WTC11 (cell line): Measurements from ENCODE around the gene ALK. TPM values are rescaled to one million over a fixed set of nuclear protein-coding genes. Genes with fewer than 3 reads are reported as not detected.

Experiments used
- ATAC-seq: fragments of 200-7000 bp; cut with Tn5 transposase; 2 replicates; pipeline ENCODE4 v1.10.0; 2021; ENCODE audit warnings: mild to moderate bottlenecking, moderate library complexity
- CTCF ChIA-PET: fragments of 300-600 bp; sonication (Branson Sonifier 250); formaldehyde crosslinking; loops from one replicate; lab custom pipeline; 2021; ENCODE audit warnings: antibody characterized with exemption; lab: Charles Lee
- POLR2A ChIA-PET: fragments of 350-600 bp; sonication (Branson Sonifier 250); formaldehyde crosslinking; loops from one replicate; lab custom pipeline; 2021; ENCODE audit warnings: antibody characterized with exemption; lab: Charles Lee
- DNase-seq: peaks from one replicate; pipeline ENCODE4 v3.0.0; 2021; ENCODE audit warnings: low spot score
- H3K27ac Mint-ChIP-seq: 2 replicates; pipeline ENCODE4 v1.8.0; 2021; ENCODE audit warnings: mixed read lengths
- H3K27me3 Mint-ChIP-seq: 2 replicates; pipeline ENCODE4 v1.8.0; 2021; ENCODE audit warnings: low read depth, mild to moderate bottlenecking, moderate library complexity, mixed read lengths
- H3K36me3 Mint-ChIP-seq: 2 replicates; pipeline ENCODE4 v1.8.0; 2021; ENCODE audit warnings: mixed read lengths
- H3K4me1 Mint-ChIP-seq: 2 replicates; pipeline ENCODE4 v1.8.0; 2022; ENCODE audit warnings: mixed read lengths
- H3K4me3 Mint-ChIP-seq: 2 replicates; pipeline ENCODE4 v1.8.0; 2021; ENCODE audit warnings: mild to moderate bottlenecking, moderate library complexity, mixed read lengths
- H3K9me3 Mint-ChIP-seq: 2 replicates; pipeline ENCODE4 v1.8.0; 2021; ENCODE audit warnings: mixed read lengths
- ATF1 ChIP-seq: sonication (generic); formaldehyde crosslinking; IDR thresholded peaks from 2 replicates; pipeline ENCODE4 v1.8.1; 2023; ENCODE audit warnings: mild to moderate bottlenecking, moderate library complexity, missing genetic modification reagents
- EMX1 ChIP-seq: fragments of 250-450 bp; sonication (Bioruptor Pico); IDR thresholded peaks from 2 replicates; pipeline ENCODE4 v1.8.0; 2021; ENCODE audit warnings: mild to moderate bottlenecking
- FOXK1 ChIP-seq: sonication (generic); formaldehyde crosslinking; IDR thresholded peaks from 2 replicates; pipeline ENCODE4 v1.8.0; 2022; ENCODE audit warnings: mild to moderate bottlenecking, moderate library complexity, missing genetic modification reagents
- GABPB1 ChIP-seq: sonication (generic); formaldehyde crosslinking; IDR thresholded peaks from 2 replicates; pipeline ENCODE4 v1.8.1; 2023; ENCODE audit warnings: mild to moderate bottlenecking, missing genetic modification reagents
- GRHL2 ChIP-seq: fragments of 250-450 bp; sonication (Bioruptor Pico); IDR thresholded peaks from 2 replicates; pipeline ENCODE4 v1.8.0; 2022; ENCODE audit warnings: mild to moderate bottlenecking, moderate library complexity; ENCODE audit not compliant: insufficient replicate concordance, severe bottlenecking
- HMGA2 ChIP-seq: fragments of 250-450 bp; sonication (Bioruptor Pico); IDR thresholded peaks from 2 replicates; pipeline ENCODE4 v1.4.0; 2021; ENCODE audit warnings: mild to moderate bottlenecking, moderate library complexity
- IRF2 ChIP-seq: sonication (generic); formaldehyde crosslinking; IDR thresholded peaks from 2 replicates; pipeline ENCODE4 v1.8.0; 2022; ENCODE audit warnings: low read depth, missing genetic modification reagents, borderline replicate concordance
- JAZF1 ChIP-seq: fragments of 250-450 bp; sonication (Bioruptor Pico); IDR thresholded peaks from 2 replicates; pipeline ENCODE4 v1.9.0; 2021; ENCODE audit warnings: moderate library complexity, mild to moderate bottlenecking, inconsistent platforms
- MYBL2 ChIP-seq: sonication (generic); formaldehyde crosslinking; IDR thresholded peaks from 2 replicates; pipeline ENCODE4 v1.8.1; 2023; ENCODE audit warnings: mild to moderate bottlenecking, moderate library complexity, missing genetic modification reagents
- NFATC4 ChIP-seq: fragments of 250-450 bp; sonication (Bioruptor Pico); IDR thresholded peaks from 2 replicates; pipeline ENCODE4 v1.9.0; 2021; ENCODE audit warnings: mild to moderate bottlenecking
- NR2C2 ChIP-seq: sonication (generic); formaldehyde crosslinking; IDR thresholded peaks from 2 replicates; pipeline ENCODE4 v1.8.0; 2022; ENCODE audit warnings: mild to moderate bottlenecking, missing genetic modification reagents
- NR3C1 ChIP-seq: sonication (generic); formaldehyde crosslinking; conservative IDR thresholded peaks from 2 replicates; pipeline ENCODE4 v1.8.1; 2023; ENCODE audit warnings: low read depth, mild to moderate bottlenecking, missing genetic modification reagents
- ZBTB21 ChIP-seq: sonication (generic); formaldehyde crosslinking; IDR thresholded peaks from 2 replicates; pipeline ENCODE4 v1.8.1; 2023; ENCODE audit warnings: mild to moderate bottlenecking, missing genetic modification reagents, borderline replicate concordance
- ZNF219 ChIP-seq: sonication (generic); formaldehyde crosslinking; IDR thresholded peaks from 2 replicates; pipeline ENCODE4 v1.8.0; 2023; ENCODE audit warnings: missing genetic modification reagents, mild to moderate bottlenecking, borderline replicate concordance
- ZNF423 ChIP-seq: fragments of 250-450 bp; sonication (Bioruptor Pico); IDR thresholded peaks from 2 replicates; pipeline ENCODE4 v2.1.2; 2022; ENCODE audit warnings: mild to moderate bottlenecking, moderate library complexity
- ZNF671 ChIP-seq: fragments of 250-450 bp; sonication (Bioruptor Pico); IDR thresholded peaks from 2 replicates; pipeline ENCODE4 v1.8.0; 2021; ENCODE audit warnings: mild to moderate bottlenecking
- total RNA-seq: library from RNA; stranded (reverse); gene quantifications from 3 replicates; pipeline ENCODE4 v1.2.3, GENCODE V29; 2021
- TF ChIP-seq, protein P1 (sequence below): sonication (generic); formaldehyde crosslinking; IDR thresholded peaks from 2 replicates; pipeline ENCODE4 v1.8.1; 2023; ENCODE audit warnings: mild to moderate bottlenecking, missing genetic modification reagents, borderline replicate concordance
- TF ChIP-seq, protein P2 (sequence below): fragments of 250-450 bp; sonication (Bioruptor Pico); IDR thresholded peaks from 2 replicates; pipeline ENCODE4 v1.9.0; 2021; ENCODE audit warnings: mild to moderate bottlenecking
- TF ChIP-seq, protein P3 (sequence below): sonication (generic); formaldehyde crosslinking; IDR thresholded peaks from 2 replicates; pipeline ENCODE4 v1.8.0; 2023; ENCODE audit warnings: missing genetic modification reagents
- TF ChIP-seq, protein P4 (sequence below): fragments of 250-450 bp; sonication (Bioruptor Pico); IDR thresholded peaks from 2 replicates; pipeline ENCODE4 v1.9.0; 2021; ENCODE audit warnings: mild to moderate bottlenecking
- TF ChIP-seq, protein P5 (sequence below): sonication (generic); formaldehyde crosslinking; IDR thresholded peaks from 2 replicates; pipeline ENCODE4 v1.8.0; 2023; ENCODE audit warnings: mild to moderate bottlenecking, missing genetic modification reagents
- TF ChIP-seq, protein P6 (sequence below): sonication (generic); formaldehyde crosslinking; IDR thresholded peaks from 2 replicates; pipeline ENCODE4 v1.8.1; 2022; ENCODE audit warnings: missing genetic modification reagents, borderline replicate concordance
- TF ChIP-seq, protein P7 (sequence below): sonication (generic); formaldehyde crosslinking; IDR thresholded peaks from 2 replicates; pipeline ENCODE4 v1.8.1; 2023; ENCODE audit warnings: mild to moderate bottlenecking, moderate library complexity, missing genetic modification reagents

The ALK gene
- total RNA-seq, 1 experiment from 2014 or later, result not detected

DNA sequence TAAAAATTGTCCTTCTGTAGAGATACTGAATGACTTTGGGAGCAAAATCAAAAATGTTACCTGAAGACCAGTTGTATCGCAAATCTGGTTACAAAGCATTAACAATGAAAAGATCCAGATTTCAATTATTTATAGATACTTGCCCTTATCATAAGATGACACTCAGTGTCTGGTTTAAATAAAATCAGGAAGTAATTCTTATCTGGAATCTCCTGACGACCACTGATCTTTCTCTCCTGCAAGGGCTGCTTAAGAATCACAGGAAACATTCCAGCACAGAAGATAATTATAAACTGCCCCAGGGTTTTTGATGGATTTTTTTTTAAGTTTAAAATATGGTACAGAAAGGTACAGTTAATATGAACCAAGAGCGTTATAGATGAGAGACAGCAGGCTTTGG lies 205.7 kb downstream of the ALK start:
- ChIA-PET POLR2A (no interaction called here), CTCF (no interaction called here)
- Mint-ChIP-seq H3K27me3 (no peaks in the 10 kb centered on the region), H3K9me3 (peaks cover 4% of the 10 kb centered on the region; the same call in 1 of the 2 replicates), H3K36me3 (no peaks in the 10 kb centered on the region), H3K27ac (no peak overlapping the region), H3K4me1 (peaks cover 34% of the 10 kb centered on the region), H3K4me3 (no peak overlapping the region)
- DNase-seq (no peak), ATAC-seq (no peak)
- TF ChIP-seq ZBTB21 (CRISPR knock-in tag) (no peak), ZNF423 (CRISPR knock-in tag) (no peak), HMGA2 (CRISPR knock-in tag) (no peak), JAZF1 (CRISPR knock-in tag) (no peak), GABPB1 (CRISPR knock-in tag) (no peak), NR2C2 (CRISPR knock-in tag) (no peak), ZNF219 (CRISPR knock-in tag) (no peak)
- TF ChIP-seq, protein P1, sequence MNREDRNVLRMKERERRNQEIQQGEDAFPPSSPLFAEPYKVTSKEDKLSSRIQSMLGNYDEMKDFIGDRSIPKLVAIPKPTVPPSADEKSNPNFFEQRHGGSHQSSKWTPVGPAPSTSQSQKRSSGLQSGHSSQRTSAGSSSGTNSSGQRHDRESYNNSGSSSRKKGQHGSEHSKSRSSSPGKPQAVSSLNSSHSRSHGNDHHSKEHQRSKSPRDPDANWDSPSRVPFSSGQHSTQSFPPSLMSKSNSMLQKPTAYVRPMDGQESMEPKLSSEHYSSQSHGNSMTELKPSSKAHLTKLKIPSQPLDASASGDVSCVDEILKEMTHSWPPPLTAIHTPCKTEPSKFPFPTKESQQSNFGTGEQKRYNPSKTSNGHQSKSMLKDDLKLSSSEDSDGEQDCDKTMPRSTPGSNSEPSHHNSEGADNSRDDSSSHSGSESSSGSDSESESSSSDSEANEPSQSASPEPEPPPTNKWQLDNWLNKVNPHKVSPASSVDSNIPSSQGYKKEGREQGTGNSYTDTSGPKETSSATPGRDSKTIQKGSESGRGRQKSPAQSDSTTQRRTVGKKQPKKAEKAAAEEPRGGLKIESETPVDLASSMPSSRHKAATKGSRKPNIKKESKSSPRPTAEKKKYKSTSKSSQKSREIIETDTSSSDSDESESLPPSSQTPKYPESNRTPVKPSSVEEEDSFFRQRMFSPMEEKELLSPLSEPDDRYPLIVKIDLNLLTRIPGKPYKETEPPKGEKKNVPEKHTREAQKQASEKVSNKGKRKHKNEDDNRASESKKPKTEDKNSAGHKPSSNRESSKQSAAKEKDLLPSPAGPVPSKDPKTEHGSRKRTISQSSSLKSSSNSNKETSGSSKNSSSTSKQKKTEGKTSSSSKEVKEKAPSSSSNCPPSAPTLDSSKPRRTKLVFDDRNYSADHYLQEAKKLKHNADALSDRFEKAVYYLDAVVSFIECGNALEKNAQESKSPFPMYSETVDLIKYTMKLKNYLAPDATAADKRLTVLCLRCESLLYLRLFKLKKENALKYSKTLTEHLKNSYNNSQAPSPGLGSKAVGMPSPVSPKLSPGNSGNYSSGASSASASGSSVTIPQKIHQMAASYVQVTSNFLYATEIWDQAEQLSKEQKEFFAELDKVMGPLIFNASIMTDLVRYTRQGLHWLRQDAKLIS (CRISPR knock-in tag), result no peak
- TF ChIP-seq, protein P2, sequence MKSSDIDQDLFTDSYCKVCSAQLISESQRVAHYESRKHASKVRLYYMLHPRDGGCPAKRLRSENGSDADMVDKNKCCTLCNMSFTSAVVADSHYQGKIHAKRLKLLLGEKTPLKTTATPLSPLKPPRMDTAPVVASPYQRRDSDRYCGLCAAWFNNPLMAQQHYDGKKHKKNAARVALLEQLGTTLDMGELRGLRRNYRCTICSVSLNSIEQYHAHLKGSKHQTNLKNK (CRISPR knock-in tag), result no peak
- TF ChIP-seq, protein P3, sequence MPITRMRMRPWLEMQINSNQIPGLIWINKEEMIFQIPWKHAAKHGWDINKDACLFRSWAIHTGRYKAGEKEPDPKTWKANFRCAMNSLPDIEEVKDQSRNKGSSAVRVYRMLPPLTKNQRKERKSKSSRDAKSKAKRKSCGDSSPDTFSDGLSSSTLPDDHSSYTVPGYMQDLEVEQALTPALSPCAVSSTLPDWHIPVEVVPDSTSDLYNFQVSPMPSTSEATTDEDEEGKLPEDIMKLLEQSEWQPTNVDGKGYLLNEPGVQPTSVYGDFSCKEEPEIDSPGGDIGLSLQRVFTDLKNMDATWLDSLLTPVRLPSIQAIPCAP (CRISPR knock-in tag), result no peak
- TF ChIP-seq, protein P4, sequence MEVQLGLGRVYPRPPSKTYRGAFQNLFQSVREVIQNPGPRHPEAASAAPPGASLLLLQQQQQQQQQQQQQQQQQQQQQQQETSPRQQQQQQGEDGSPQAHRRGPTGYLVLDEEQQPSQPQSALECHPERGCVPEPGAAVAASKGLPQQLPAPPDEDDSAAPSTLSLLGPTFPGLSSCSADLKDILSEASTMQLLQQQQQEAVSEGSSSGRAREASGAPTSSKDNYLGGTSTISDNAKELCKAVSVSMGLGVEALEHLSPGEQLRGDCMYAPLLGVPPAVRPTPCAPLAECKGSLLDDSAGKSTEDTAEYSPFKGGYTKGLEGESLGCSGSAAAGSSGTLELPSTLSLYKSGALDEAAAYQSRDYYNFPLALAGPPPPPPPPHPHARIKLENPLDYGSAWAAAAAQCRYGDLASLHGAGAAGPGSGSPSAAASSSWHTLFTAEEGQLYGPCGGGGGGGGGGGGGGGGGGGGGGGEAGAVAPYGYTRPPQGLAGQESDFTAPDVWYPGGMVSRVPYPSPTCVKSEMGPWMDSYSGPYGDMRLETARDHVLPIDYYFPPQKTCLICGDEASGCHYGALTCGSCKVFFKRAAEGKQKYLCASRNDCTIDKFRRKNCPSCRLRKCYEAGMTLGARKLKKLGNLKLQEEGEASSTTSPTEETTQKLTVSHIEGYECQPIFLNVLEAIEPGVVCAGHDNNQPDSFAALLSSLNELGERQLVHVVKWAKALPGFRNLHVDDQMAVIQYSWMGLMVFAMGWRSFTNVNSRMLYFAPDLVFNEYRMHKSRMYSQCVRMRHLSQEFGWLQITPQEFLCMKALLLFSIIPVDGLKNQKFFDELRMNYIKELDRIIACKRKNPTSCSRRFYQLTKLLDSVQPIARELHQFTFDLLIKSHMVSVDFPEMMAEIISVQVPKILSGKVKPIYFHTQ (CRISPR knock-in tag), result no peak
- TF ChIP-seq, protein P5, sequence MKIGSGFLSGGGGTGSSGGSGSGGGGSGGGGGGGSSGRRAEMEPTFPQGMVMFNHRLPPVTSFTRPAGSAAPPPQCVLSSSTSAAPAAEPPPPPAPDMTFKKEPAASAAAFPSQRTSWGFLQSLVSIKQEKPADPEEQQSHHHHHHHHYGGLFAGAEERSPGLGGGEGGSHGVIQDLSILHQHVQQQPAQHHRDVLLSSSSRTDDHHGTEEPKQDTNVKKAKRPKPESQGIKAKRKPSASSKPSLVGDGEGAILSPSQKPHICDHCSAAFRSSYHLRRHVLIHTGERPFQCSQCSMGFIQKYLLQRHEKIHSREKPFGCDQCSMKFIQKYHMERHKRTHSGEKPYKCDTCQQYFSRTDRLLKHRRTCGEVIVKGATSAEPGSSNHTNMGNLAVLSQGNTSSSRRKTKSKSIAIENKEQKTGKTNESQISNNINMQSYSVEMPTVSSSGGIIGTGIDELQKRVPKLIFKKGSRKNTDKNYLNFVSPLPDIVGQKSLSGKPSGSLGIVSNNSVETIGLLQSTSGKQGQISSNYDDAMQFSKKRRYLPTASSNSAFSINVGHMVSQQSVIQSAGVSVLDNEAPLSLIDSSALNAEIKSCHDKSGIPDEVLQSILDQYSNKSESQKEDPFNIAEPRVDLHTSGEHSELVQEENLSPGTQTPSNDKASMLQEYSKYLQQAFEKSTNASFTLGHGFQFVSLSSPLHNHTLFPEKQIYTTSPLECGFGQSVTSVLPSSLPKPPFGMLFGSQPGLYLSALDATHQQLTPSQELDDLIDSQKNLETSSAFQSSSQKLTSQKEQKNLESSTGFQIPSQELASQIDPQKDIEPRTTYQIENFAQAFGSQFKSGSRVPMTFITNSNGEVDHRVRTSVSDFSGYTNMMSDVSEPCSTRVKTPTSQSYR (CRISPR knock-in tag), result no peak

DNA sequence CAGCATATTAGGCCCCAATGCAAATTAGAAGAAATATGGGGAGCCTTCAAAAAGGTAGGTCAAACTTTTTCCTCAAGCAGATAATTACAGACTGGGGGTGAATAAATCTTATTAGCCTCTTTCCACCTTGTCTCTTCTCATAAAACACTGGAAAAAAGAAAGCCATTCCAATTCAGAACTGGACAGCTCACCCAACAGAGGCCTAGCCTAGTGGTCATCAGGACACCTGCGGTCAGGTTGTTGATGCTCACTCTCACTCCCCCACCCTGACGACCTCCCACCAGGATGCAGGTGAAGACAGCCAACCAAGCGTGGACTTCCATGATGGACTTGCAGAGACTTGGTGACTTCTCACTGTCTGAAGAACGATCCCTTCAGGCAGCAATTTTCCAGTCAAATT lies 207.1 kb downstream of the ALK start:
- Mint-ChIP-seq H3K4me3 (no peak overlapping the region), H3K27ac (no peak overlapping the region), H3K9me3 (peaks cover 4% of the 10 kb centered on the region; the same call in 1 of the 2 replicates), H3K36me3 (no peaks in the 10 kb centered on the region), H3K4me1 (peaks cover 23% of the 10 kb centered on the region), H3K27me3 (no peaks in the 10 kb centered on the region)
- POLR2A ChIA-PET, result no interaction called here
- TF ChIP-seq IRF2 (CRISPR knock-in tag), result no peak
- no peak for TF ChIP-seq NR3C1
- no peak for TF ChIP-seq ATF1
- no peak for TF ChIP-seq MYBL2 (CRISPR knock-in tag)
- no peak for TF ChIP-seq ZNF671
- no peak for TF ChIP-seq GRHL2
- no peak for TF ChIP-seq NFATC4
- no peak for TF ChIP-seq EMX1 (CRISPR knock-in tag)
- TF ChIP-seq, protein P6, sequence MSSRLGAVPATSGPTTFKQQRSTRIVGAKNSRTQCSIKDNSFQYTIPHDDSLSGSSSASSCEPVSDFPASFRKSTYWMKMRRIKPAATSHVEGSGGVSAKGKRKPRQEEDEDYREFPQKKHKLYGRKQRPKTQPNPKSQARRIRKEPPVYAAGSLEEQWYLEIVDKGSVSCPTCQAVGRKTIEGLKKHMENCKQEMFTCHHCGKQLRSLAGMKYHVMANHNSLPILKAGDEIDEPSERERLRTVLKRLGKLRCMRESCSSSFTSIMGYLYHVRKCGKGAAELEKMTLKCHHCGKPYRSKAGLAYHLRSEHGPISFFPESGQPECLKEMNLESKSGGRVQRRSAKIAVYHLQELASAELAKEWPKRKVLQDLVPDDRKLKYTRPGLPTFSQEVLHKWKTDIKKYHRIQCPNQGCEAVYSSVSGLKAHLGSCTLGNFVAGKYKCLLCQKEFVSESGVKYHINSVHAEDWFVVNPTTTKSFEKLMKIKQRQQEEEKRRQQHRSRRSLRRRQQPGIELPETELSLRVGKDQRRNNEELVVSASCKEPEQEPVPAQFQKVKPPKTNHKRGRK, result no peak
- TF ChIP-seq FOXK1 (CRISPR knock-in tag), result no peak
- TF ChIP-seq, protein P7, sequence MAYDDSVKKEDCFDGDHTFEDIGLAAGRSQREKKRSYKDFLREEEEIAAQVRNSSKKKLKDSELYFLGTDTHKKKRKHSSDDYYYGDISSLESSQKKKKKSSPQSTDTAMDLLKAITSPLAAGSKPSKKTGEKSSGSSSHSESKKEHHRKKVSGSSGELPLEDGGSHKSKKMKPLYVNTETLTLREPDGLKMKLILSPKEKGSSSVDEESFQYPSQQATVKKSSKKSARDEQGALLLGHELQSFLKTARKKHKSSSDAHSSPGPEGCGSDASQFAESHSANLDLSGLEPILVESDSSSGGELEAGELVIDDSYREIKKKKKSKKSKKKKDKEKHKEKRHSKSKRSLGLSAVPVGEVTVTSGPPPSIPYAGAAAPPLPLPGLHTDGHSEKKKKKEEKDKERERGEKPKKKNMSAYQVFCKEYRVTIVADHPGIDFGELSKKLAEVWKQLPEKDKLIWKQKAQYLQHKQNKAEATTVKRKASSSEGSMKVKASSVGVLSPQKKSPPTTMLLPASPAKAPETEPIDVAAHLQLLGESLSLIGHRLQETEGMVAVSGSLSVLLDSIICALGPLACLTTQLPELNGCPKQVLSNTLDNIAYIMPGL (CRISPR knock-in tag), result no peak
- ATAC-seq, result no peak
- CTCF ChIA-PET, result no interaction called here
- no peak for DNase-seq
